Panc1 (cell line): ENCODE results near the gene CCDC197. TPM values are rescaled to one million over a fixed set of nuclear protein-coding genes. Genes with fewer than 3 reads are reported as not detected.

ENCODE experiments used
- ATAC-seq: fragments of 200-7000 bp; cut with Tn5 transposase; 2 replicates; pipeline ENCODE4 v1.9.1; 2020; ENCODE audit warnings: mild to moderate bottlenecking, moderate library complexity
- BruUV-seq: library from RNA; stranded (reverse); fragments of 400-500 nt; replicated peaks from 2 replicates; lab custom pipeline; 2021; lab: Mats Ljungman, UMichigan
- CTCF ChIA-PET: fragments of 300-600 bp; sonication (Branson Sonifier 250); formaldehyde crosslinking; loops from one replicate; lab custom pipeline; 2022; ENCODE audit warnings: antibody characterized with exemption; lab: Charles Lee
- POLR2A ChIA-PET: fragments of 300-600 bp; sonication (Branson Sonifier 250); formaldehyde crosslinking; loops from one replicate; lab custom pipeline; 2022; ENCODE audit warnings: antibody characterized with exemption; lab: Charles Lee
- DNase-seq: peaks from one replicate; pipeline ENCODE4 v3.0.0-alpha.2; 2010; ENCODE audit warnings: low read depth, low spot score
- H3K27ac ChIP-seq: 2 replicates; pipeline ENCODE4 v1.5.1; 2011; ENCODE audit warnings: mild to moderate bottlenecking, low read length, inconsistent platforms
- H3K27me3 ChIP-seq: fragments of 200-500 bp; sonication (Bioruptor generic); 2 replicates; pipeline ENCODE4 v1.6.0; 2014; ENCODE audit warnings: low read length, inconsistent platforms; ENCODE audit not compliant: control insufficient read depth, insufficient read depth
- H3K36me3 ChIP-seq: fragments of 200-500 bp; sonication (Bioruptor generic); 2 replicates; pipeline ENCODE4 v1.5.1; 2014; ENCODE audit warnings: inconsistent platforms, mild to moderate bottlenecking, low read length, moderate library complexity; ENCODE audit not compliant: control insufficient read depth, insufficient read depth
- H3K4me1 ChIP-seq: 2 replicates; pipeline ENCODE4 v1.5.1; 2011; ENCODE audit warnings: inconsistent platforms, mild to moderate bottlenecking, low read length, moderate library complexity; ENCODE audit not compliant: control insufficient read depth, insufficient read depth
- H3K4me3 ChIP-seq, 2 experiments: 2 replicates each; pipeline ENCODE4 v1.5.1; 2011 to 2012; ENCODE audit warnings: low read depth in 2 of 2, low read length in 2 of 2, mild to moderate bottlenecking in 2 of 2, inconsistent platforms in 1 of 2, moderate library complexity in 1 of 2
- H3K9me3 ChIP-seq: fragments of 200-500 bp; sonication (Bioruptor generic); 2 replicates; pipeline ENCODE4 v1.5.1; 2014; ENCODE audit warnings: low read depth, mild to moderate bottlenecking, inconsistent platforms, low read length, moderate library complexity; ENCODE audit not compliant: control insufficient read depth, insufficient read depth
- POLR2AphosphoS5 ChIP-seq: IDR thresholded peaks from 2 replicates; pipeline ENCODE4 v1.6.1; 2012; ENCODE audit warnings: mild to moderate bottlenecking, low read depth, low read length, moderate library complexity
- SIN3A ChIP-seq: IDR thresholded peaks from 2 replicates; pipeline ENCODE4 v1.6.1; 2012; ENCODE audit warnings: low read depth, mild to moderate bottlenecking, low read length, moderate library complexity, borderline replicate concordance; ENCODE audit not compliant: insufficient read depth
- TCF7L2 ChIP-seq: IDR thresholded peaks from 2 replicates; pipeline ENCODE4 v1.6.1; 2011; ENCODE audit warnings: mild to moderate bottlenecking, low read depth, low read length, inconsistent platforms
- in situ Hi-C: cut with HindIII; loops from 2 replicates; pipeline ENCODE4 v1.10.0; 2016; ENCODE audit warnings: low sequenced_read_pairs, low pct_unique_long_range_greater_than_20kb
- intact Hi-C: fragments of 100-400 bp; cut with micrococcal nuclease; formaldehyde crosslinking; loops from one replicate; pipeline ENCODE4 v1.10.0; 2022; ENCODE audit not compliant: unreplicated experiment
- total RNA-seq: library from RNA; stranded (reverse); gene quantifications from one replicate; pipeline ENCODE4 v1.2.1, GENCODE V29; 2021; ENCODE audit not compliant: unreplicated experiment
- TF ChIP-seq, protein P1 (sequence below): fragments of 450-650 bp; IDR thresholded peaks from 2 replicates; pipeline ENCODE4 v1.5.1; 2017; ENCODE audit warnings: mild to moderate bottlenecking
- TF ChIP-seq, protein P2 (sequence below), 2 experiments: IDR thresholded peaks; 2 replicates each; pipeline ENCODE4 v1.6.1; 2011 to 2012; ENCODE audit warnings: low read depth in 2 of 2, control low read depth in 1 of 2, low read length in 1 of 2, mild to moderate bottlenecking in 1 of 2, moderate library complexity in 1 of 2; ENCODE audit not compliant: insufficient read depth in 1 of 2

Gene CCDC197
- total RNA-seq, 1 experiment from 2014 or later = not detected

DNA sequence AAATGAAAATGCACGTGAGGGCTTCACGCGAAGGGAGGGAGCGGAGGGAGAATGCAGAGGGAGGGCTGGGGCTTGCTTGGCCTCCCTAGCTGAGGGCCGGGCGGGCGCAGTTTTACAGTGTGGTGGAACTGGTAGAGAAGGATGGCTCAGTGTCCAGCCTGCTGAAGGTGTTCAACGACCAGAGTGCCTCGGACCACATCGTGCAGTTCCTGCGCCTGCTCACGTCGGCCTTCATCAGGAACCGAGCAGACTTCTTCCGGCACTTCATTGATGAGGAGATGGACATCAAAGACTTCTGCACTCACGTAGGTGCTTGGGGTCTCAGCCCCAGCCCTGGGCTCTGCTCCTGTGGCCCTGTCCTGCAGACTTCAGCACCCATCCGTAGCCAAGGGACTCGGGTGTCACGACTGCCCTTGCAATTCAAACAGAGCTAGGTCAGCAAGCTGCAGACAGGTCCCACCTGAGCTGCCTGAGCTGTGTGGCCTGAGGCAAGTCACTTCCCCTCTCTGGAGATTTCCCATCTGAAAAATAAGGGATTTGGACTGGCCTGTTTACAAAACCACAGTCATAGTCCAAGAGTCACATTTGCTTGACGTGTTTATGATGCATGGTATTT, 47.5 kb downstream of the CCDC197 start:
- Histone ChIP-seq H3K27me3 (no peaks in the 10 kb centered on the region), H3K36me3 (no peaks in the 10 kb centered on the region; the same call in 1 of the 2 replicates), H3K4me3 (no peak overlapping the region), H3K4me1 (no peaks in the 10 kb centered on the region), H3K9me3 (no peaks in the 10 kb centered on the region), H3K27ac (no peak overlapping the region)
- no peak for DNase-seq
- ATAC-seq = no peak
- ChIA-PET POLR2A (no interaction called here), CTCF (no interaction called here)
- no TSS peak for BruUV-seq
- intact Hi-C loops (no loop called here), in situ Hi-C loops (no loop called here)
- TF ChIP-seq, protein P1, sequence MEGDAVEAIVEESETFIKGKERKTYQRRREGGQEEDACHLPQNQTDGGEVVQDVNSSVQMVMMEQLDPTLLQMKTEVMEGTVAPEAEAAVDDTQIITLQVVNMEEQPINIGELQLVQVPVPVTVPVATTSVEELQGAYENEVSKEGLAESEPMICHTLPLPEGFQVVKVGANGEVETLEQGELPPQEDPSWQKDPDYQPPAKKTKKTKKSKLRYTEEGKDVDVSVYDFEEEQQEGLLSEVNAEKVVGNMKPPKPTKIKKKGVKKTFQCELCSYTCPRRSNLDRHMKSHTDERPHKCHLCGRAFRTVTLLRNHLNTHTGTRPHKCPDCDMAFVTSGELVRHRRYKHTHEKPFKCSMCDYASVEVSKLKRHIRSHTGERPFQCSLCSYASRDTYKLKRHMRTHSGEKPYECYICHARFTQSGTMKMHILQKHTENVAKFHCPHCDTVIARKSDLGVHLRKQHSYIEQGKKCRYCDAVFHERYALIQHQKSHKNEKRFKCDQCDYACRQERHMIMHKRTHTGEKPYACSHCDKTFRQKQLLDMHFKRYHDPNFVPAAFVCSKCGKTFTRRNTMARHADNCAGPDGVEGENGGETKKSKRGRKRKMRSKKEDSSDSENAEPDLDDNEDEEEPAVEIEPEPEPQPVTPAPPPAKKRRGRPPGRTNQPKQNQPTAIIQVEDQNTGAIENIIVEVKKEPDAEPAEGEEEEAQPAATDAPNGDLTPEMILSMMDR = no peak
- no peak for TF ChIP-seq POLR2AphosphoS5
- TF ChIP-seq TCF7L2 = no peak
- TF ChIP-seq, protein P2, sequence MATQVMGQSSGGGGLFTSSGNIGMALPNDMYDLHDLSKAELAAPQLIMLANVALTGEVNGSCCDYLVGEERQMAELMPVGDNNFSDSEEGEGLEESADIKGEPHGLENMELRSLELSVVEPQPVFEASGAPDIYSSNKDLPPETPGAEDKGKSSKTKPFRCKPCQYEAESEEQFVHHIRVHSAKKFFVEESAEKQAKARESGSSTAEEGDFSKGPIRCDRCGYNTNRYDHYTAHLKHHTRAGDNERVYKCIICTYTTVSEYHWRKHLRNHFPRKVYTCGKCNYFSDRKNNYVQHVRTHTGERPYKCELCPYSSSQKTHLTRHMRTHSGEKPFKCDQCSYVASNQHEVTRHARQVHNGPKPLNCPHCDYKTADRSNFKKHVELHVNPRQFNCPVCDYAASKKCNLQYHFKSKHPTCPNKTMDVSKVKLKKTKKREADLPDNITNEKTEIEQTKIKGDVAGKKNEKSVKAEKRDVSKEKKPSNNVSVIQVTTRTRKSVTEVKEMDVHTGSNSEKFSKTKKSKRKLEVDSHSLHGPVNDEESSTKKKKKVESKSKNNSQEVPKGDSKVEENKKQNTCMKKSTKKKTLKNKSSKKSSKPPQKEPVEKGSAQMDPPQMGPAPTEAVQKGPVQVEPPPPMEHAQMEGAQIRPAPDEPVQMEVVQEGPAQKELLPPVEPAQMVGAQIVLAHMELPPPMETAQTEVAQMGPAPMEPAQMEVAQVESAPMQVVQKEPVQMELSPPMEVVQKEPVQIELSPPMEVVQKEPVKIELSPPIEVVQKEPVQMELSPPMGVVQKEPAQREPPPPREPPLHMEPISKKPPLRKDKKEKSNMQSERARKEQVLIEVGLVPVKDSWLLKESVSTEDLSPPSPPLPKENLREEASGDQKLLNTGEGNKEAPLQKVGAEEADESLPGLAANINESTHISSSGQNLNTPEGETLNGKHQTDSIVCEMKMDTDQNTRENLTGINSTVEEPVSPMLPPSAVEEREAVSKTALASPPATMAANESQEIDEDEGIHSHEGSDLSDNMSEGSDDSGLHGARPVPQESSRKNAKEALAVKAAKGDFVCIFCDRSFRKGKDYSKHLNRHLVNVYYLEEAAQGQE (IDR thresholded peaks at IDR 0.05; ENCODE audit: insufficient read depth in 1 of 2, low read depth in 2 of 2, low read length in 1 of 2) = no peak
- no peak for TF ChIP-seq SIN3A

DNA sequence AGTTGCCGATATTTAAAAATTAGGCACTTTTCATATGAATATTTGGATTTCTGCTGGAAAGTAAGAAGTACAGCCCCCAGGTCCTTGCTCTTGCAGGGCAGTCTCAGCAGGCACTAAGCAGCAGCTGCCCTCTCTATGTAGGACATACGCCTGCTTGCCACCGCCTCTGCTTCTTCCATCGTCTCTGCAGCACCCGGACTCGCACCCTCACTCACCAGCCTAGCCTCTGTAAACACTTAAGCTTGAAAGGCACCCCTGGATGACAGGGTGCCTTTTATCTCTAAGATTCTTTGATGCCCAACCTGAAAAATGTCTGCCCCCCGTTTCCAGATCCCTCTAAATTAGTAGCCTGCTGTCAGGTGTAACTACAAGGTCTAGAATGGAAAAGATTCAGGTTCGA, 48.0 kb downstream of the CCDC197 start:
- ChIA-PET CTCF (no interaction called here), POLR2A (no interaction called here)
- H3K27ac ChIP-seq = no peak overlapping the region
- H3K9me3 ChIP-seq = no peaks in the 10 kb centered on the region
- BruUV-seq = no TSS peak
- no peak for ATAC-seq
- intact Hi-C loops (no loop called here), in situ Hi-C loops (no loop called here)
- no peaks in the 10 kb centered on the region for H3K4me1 ChIP-seq
- H3K4me3 ChIP-seq = no peak overlapping the region
- no peaks in the 10 kb centered on the region; the same call in 1 of the 2 replicates for H3K36me3 ChIP-seq
- no peak for DNase-seq
- TF ChIP-seq POLR2AphosphoS5 = no peak
- no peak for TF ChIP-seq SIN3A
- H3K27me3 ChIP-seq = no peaks in the 10 kb centered on the region
